HL-60/S4 treated with retinoic acid at 250 ng/mL for 4 days and 3 days (cell line): ENCODE results near the gene IFT88.

ENCODE experiments used
- in situ Hi-C: fragments of 300-500 bp; cut with MboI; formaldehyde crosslinking; loops from 2 replicates; pipeline ENCODE4 v1.7.0; 2022; ENCODE audit warnings: low sequenced_read_pairs

The IFT88 gene

GRCh38 chr13:20682061-20682460, 115.1 kb downstream of the IFT88 start:
- in situ Hi-C loops = no loop called here

- in situ Hi-C loops = no loop called here
Measured at GRCh38 chr13:20684041-20684440, 117.1 kb downstream of the IFT88 start.

- in situ Hi-C loops = no loop called here
Measured at GRCh38 chr13:20684546-20684945, 117.6 kb downstream of the IFT88 start.

GRCh38 chr13:20685092-20685491, 118.1 kb downstream of the IFT88 start:
- in situ Hi-C loops = no loop called here

GRCh38 chr13:20686167-20686566, 119.2 kb downstream of the IFT88 start:
- in situ Hi-C loops = no loop called here

- in situ Hi-C loops = no loop called here
Measured at GRCh38 chr13:20686863-20687579, 120.1 kb downstream of the IFT88 start.

GRCh38 chr13:20689291-20689690, 122.3 kb downstream of the IFT88 start:
- in situ Hi-C loops = no loop called here

GRCh38 chr13:20691616-20692015, 124.7 kb downstream of the IFT88 start:
- in situ Hi-C loops = no loop called here

- in situ Hi-C loops = no loop called here
Measured at GRCh38 chr13:20696073-20696472, 129.1 kb downstream of the IFT88 start.

- in situ Hi-C loops = no loop called here
Measured at GRCh38 chr13:20699715-20700114, 132.8 kb downstream of the IFT88 start.

- in situ Hi-C loops = no loop called here
Measured at GRCh38 chr13:20700288-20700687, 133.3 kb downstream of the IFT88 start.

GRCh38 chr13:20701461-20701860, 134.5 kb downstream of the IFT88 start:
- in situ Hi-C loops = no loop called here

GRCh38 chr13:20702530-20702914, 135.6 kb downstream of the IFT88 start:
- in situ Hi-C loops = no loop called here

- in situ Hi-C loops = no loop called here
Measured at GRCh38 chr13:20702915-20703779, 136.2 kb downstream of the IFT88 start, which contains the start of gene IL17D. Gene IL17D (plus strand): TSS chr13:20703699. CDS start chr13:20704002, 303 bp downstream.

GRCh38 chr13:20703780-20704458, 137.0 kb downstream of the IFT88 start:
- in situ Hi-C loops = no loop called here

- in situ Hi-C loops = no loop called here
Measured at GRCh38 chr13:20704459-20705069, 137.6 kb downstream of the IFT88 start.

GRCh38 chr13:20706661-20707060, 139.7 kb downstream of the IFT88 start:
- in situ Hi-C loops = no loop called here

GRCh38 chr13:20708216-20708615, 141.3 kb downstream of the IFT88 start:
- in situ Hi-C loops = no loop called here

GRCh38 chr13:20709369-20709768, 142.4 kb downstream of the IFT88 start:
- in situ Hi-C loops = no loop called here

- in situ Hi-C loops = no loop called here
Measured at GRCh38 chr13:20709782-20710181, 142.8 kb downstream of the IFT88 start.
